Mesendoderm (in vitro differentiated cells): ENCODE measurements around the gene PRDM12.

ENCODE experiments used
- DNase-seq: peaks from one replicate; pipeline ENCODE4 v3.0.0; 2013
- H2AK5ac ChIP-seq: 2 replicates; pipeline ENCODE4 v1.6.1; 2013; ENCODE audit warnings: low read length, inconsistent platforms
- H2BK120ac ChIP-seq: 2 replicates; pipeline ENCODE4 v1.6.1; 2013; ENCODE audit warnings: low read depth, mild to moderate bottlenecking, low read length, moderate library complexity, mixed read lengths
- H2BK15ac ChIP-seq: replicated peaks from 2 replicates; pipeline ENCODE4 v1.6.1; 2013; ENCODE audit warnings: low read depth, mild to moderate bottlenecking, moderate library complexity
- H2BK5ac ChIP-seq: 2 replicates; pipeline ENCODE4 v1.6.1; 2013; ENCODE audit warnings: low read length, inconsistent platforms
- H3K18ac ChIP-seq: 2 replicates; pipeline ENCODE4 v1.6.1; 2013; ENCODE audit warnings: mild to moderate bottlenecking, low read length, mixed read lengths
- H3K23ac ChIP-seq: one replicate; pipeline ENCODE4 v1.6.1; 2013; ENCODE audit warnings: low read length
- H3K27ac ChIP-seq: 2 replicates; pipeline ENCODE4 v1.5.1; 2013; ENCODE audit warnings: low read depth, mild to moderate bottlenecking, inconsistent platforms, low read length, moderate library complexity
- H3K27me3 ChIP-seq: 2 replicates; pipeline ENCODE4 v1.6.1; 2013; ENCODE audit warnings: low read length, control low read depth, mild to moderate bottlenecking, inconsistent platforms; ENCODE audit not compliant: insufficient read depth, poor library complexity
- H3K36me3 ChIP-seq: 2 replicates; pipeline ENCODE4 v1.6.1; 2013; ENCODE audit warnings: low read length, inconsistent platforms; ENCODE audit not compliant: control insufficient read depth, insufficient read depth
- H3K4ac ChIP-seq: one replicate; pipeline ENCODE4 v1.6.1; 2013; ENCODE audit warnings: low read depth, mild to moderate bottlenecking, low read length, moderate library complexity
- H3K4me1 ChIP-seq: 2 replicates; pipeline ENCODE4 v1.6.1; 2013; ENCODE audit warnings: low read depth, low read length, inconsistent platforms; ENCODE audit not compliant: control insufficient read depth
- H3K4me2 ChIP-seq: 2 replicates; pipeline ENCODE4 v1.6.1; 2013; ENCODE audit warnings: low read length
- H3K4me3 ChIP-seq: 2 replicates; pipeline ENCODE4 v1.5.1; 2013; ENCODE audit warnings: mild to moderate bottlenecking, low read length
- H3K56ac ChIP-seq: one replicate; pipeline ENCODE4 v1.6.1; 2013; ENCODE audit warnings: low read length
- H3K79me1 ChIP-seq: 2 replicates; pipeline ENCODE4 v1.6.1; 2013; ENCODE audit warnings: low read length, inconsistent platforms
- H3K79me2 ChIP-seq: 2 replicates; pipeline ENCODE4 v1.6.1; 2013; ENCODE audit warnings: mild to moderate bottlenecking, low read length; ENCODE audit not compliant: control insufficient read depth, insufficient read depth
- H3K9ac ChIP-seq: 2 replicates; pipeline ENCODE4 v1.6.1; 2013; ENCODE audit warnings: low read length, inconsistent platforms
- H4K5ac ChIP-seq: one replicate; pipeline ENCODE4 v1.6.1; 2013; ENCODE audit warnings: low read length
- H4K8ac ChIP-seq: one replicate; pipeline ENCODE4 v1.6.1; 2013; ENCODE audit warnings: low read depth, mild to moderate bottlenecking, control low read depth, low read length, moderate library complexity
- WGBS: extraction: QIAGEN DNeasy Blood & Tissue Kit; methylation state at CpG from one replicate; pipeline ENCODE4 v1.1.7; 2013; ENCODE audit warnings: low lambda C conversion rate, missing lambda C conversion rate; ENCODE audit not compliant: insufficient coverage; ENCODE audit errors: extremely low coverage; 5-methylcytosine and 5-hydroxymethylcytosine counted together

PRDM12 gene

DNA sequence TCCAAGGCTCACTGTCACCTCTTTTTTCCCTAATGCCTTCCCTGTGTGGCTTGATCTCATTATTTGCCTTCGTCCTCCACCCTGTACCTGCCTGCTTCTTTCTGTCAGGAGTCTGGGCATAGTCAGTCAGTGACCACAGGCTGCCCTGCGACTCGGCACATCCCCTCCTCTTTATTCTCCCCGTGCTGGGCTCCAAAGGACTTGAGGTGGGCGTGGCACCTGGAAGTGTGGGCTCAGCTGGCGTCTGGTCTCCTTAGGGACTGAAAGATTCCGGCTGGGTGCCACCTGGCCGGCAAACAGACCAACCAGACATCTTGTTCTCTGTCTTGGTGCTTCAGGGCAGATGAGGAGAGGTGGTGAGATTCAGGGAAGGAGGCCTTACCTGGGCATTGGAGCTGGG, 29.6 kb upstream of the PRDM12 start:
- Histone ChIP-seq H4K8ac (no peak overlapping the region), H3K79me2 (no peaks in the 10 kb centered on the region), H3K18ac (no peak overlapping the region), H3K27me3 (no peaks in the 10 kb centered on the region), H3K4ac (no peak overlapping the region), H3K23ac (no peak overlapping the region), H3K79me1 (no peaks in the 10 kb centered on the region), H3K4me2 (no peak overlapping the region), H2BK120ac (no peak overlapping the region), H3K9ac (no peak overlapping the region), H3K56ac (no peak overlapping the region), H3K4me1 (no peaks in the 10 kb centered on the region), H3K36me3 (peaks cover 18% of the 10 kb centered on the region), H2BK15ac (no peak overlapping the region), H2AK5ac (no peak overlapping the region), H2BK5ac (no peak overlapping the region), H3K27ac (no peak overlapping the region), H4K5ac (no peak overlapping the region), H3K4me3 (no peak overlapping the region)
- WGBS: no CpG with 5 or more reads among the region's 8 CpGs
- DNase-seq: no peak

DNA sequence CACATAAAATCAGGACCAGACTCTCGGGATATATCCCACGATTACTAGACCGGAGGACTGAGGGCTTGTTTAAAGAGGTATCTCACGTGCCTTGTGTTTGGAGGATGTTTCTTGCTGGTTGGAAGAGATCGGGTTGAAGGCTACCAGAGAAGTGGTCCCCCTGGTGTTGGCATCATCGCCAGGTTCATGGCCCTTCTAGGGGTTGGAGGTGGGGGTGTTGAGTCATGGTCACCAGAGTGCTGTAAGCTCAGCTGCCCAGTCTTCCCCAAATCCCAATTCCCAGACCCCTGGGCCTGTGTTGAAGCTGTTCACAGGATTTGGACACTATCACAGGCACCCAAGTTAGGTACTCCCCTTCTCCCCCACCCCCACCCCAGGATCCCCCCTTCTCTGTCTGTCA, 29.1 kb upstream of the PRDM12 start:
- Histone ChIP-seq H2AK5ac (no peak overlapping the region), H3K4me2 (no peak overlapping the region), H2BK15ac (no peak overlapping the region), H3K56ac (no peak overlapping the region), H4K5ac (no peak overlapping the region), H3K23ac (no peak overlapping the region), H3K9ac (no peak overlapping the region), H3K36me3 (peaks cover 16% of the 10 kb centered on the region), H3K18ac (no peak overlapping the region), H2BK5ac (no peak overlapping the region), H2BK120ac (no peak overlapping the region), H3K79me2 (no peaks in the 10 kb centered on the region), H3K27ac (no peak overlapping the region), H4K8ac (no peak overlapping the region), H3K4me3 (no peak overlapping the region), H3K79me1 (no peaks in the 10 kb centered on the region), H3K4me1 (no peaks in the 10 kb centered on the region), H3K27me3 (no peaks in the 10 kb centered on the region), H3K4ac (no peak overlapping the region)
- WGBS: no CpG with 5 or more reads among the region's 6 CpGs
- no peak for DNase-seq

- Histone ChIP-seq H3K56ac (no peak overlapping the region), H3K27ac (no peak overlapping the region), H3K36me3 (peaks cover 12% of the 10 kb centered on the region), H3K4me2 (no peak overlapping the region), H4K8ac (no peak overlapping the region), H3K27me3 (no peaks in the 10 kb centered on the region), H3K79me1 (no peaks in the 10 kb centered on the region), H2BK5ac (no peak overlapping the region), H3K79me2 (no peaks in the 10 kb centered on the region), H2BK120ac (no peak overlapping the region), H2BK15ac (no peak overlapping the region), H2AK5ac (no peak overlapping the region), H3K9ac (no peak overlapping the region), H3K4me1 (no peaks in the 10 kb centered on the region), H3K4ac (no peak overlapping the region), H3K18ac (no peak overlapping the region), H4K5ac (no peak overlapping the region), H3K23ac (no peak overlapping the region), H3K4me3 (no peak overlapping the region)
- WGBS: no CpG with 5 or more reads among the region's 33 CpGs
- DNase-seq: no peak
These were observed 28.4 kb upstream of the PRDM12 start for GRCh38 chr9:130635721-130636647.

DNA sequence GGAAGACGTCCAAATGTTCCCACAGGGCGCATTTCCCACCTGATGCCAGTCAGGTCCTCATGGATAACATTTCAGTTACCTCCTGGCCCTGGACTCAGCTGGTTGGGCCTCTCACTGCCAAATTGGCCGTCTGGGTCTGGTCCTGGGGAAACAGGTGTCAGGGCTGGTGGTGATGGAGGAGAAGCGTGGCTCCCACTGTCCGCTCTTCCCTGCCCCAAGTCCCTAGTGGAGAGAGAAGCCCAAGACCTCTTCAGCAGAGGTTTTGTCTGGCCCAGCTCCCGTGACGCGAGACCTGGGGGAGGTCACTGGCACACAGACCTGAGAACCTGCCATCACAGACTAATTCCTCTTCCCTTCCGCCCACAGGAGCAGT, 27.8 kb upstream of the PRDM12 start:
- no peak overlapping the region for H2BK15ac ChIP-seq
- no peak overlapping the region for H2BK5ac ChIP-seq
- H4K5ac ChIP-seq: no peak overlapping the region
- H3K23ac ChIP-seq: no peak overlapping the region
- no peak overlapping the region for H3K27ac ChIP-seq
- no peaks in the 10 kb centered on the region for H3K79me2 ChIP-seq
- H3K9ac ChIP-seq: no peak overlapping the region
- no peaks in the 10 kb centered on the region for H3K4me1 ChIP-seq
- no peak overlapping the region for H3K56ac ChIP-seq
- no peak overlapping the region for H2AK5ac ChIP-seq
- H3K18ac ChIP-seq: no peak overlapping the region
- H2BK120ac ChIP-seq: no peak overlapping the region
- H3K4me3 ChIP-seq: no peak overlapping the region
- no peak for DNase-seq
- WGBS: no CpG with 5 or more reads among the region's 9 CpGs
- H3K36me3 ChIP-seq: peaks cover 7% of the 10 kb centered on the region
- H3K4ac ChIP-seq: no peak overlapping the region
- no peaks in the 10 kb centered on the region for H3K27me3 ChIP-seq
- no peak overlapping the region for H3K4me2 ChIP-seq
- no peak overlapping the region for H4K8ac ChIP-seq
- H3K79me1 ChIP-seq: no peaks in the 10 kb centered on the region

DNA sequence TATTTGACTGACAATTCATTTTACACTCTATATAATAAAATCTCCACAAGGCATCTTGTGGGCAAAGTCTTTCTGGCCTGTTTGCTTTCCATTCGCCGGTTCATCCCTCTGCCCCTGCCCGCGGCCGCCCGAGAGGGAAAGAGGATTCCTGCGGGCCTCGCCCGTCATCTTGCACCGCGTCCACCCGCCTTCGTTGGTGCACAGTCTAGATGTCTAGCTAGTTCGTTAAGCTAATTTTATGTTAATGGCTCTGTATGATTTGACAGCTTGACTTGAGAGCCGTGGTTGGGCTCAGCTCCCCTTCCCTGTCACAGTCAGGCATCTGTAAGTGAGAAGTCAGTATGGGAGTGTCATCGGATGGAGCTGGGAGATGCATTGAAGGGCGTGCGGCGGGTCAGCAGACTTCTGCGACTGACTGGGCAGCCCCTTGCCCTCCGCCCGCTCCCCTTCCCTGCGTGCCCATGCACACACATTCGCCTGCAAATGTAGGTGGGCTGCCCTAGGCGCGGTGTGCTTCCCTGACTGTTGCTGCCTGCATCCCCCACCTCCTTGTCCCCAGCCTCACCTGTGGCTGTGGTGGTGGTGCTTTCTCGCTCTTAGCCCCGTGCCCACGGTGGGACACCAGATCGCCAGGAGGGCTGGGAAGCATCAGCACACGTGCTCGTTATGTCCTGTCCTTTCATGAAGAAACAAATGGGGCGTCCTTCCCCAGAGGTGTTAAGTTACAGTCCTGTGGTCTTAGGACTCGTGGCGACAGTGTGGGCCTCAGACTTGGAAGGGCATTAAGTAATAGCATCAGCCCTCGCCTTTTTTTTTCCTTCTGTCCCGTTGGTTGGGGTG, 25.9 kb upstream of the PRDM12 start:
- Histone ChIP-seq H4K5ac (no peak overlapping the region), H3K36me3 (peaks cover 7% of the 10 kb centered on the region)
- DNase-seq: no peak

More for the DNA sequence above, 25.9 kb upstream of the PRDM12 start:
- Histone ChIP-seq H3K4me3 (no peak overlapping the region), H3K56ac (no peak overlapping the region), H2BK5ac (no peak overlapping the region), H3K4me1 (no peaks in the 10 kb centered on the region), H2BK120ac (no peak overlapping the region), H3K18ac (no peak overlapping the region), H3K79me1 (no peaks in the 10 kb centered on the region), H3K4ac (no peak overlapping the region), H4K8ac (no peak overlapping the region), H3K27ac (no peak overlapping the region), H3K23ac (no peak overlapping the region), H3K4me2 (no peak overlapping the region), H3K79me2 (no peaks in the 10 kb centered on the region), H3K9ac (no peak overlapping the region), H2AK5ac (no peak overlapping the region), H3K27me3 (no peaks in the 10 kb centered on the region), H2BK15ac (no peak overlapping the region)
- WGBS: no CpG with 5 or more reads among the region's 37 CpGs
